Activated T-cell treated with anti-CD3 and anti-CD28 coated beads for 48 hours (primary cell): ENCODE measurements around the gene PHETA1.
"Not testable (repeated sequence)": the region's sequence is repeated elsewhere in the genome, so short reads cannot be mapped to it uniquely, and the experiment has no call there.

Experiments used
- DNase-seq: peaks from one replicate; pipeline ENCODE4 v3.0.0-alpha.2; 2020; ENCODE audit warnings: low read depth

The PHETA1 gene

DNA sequence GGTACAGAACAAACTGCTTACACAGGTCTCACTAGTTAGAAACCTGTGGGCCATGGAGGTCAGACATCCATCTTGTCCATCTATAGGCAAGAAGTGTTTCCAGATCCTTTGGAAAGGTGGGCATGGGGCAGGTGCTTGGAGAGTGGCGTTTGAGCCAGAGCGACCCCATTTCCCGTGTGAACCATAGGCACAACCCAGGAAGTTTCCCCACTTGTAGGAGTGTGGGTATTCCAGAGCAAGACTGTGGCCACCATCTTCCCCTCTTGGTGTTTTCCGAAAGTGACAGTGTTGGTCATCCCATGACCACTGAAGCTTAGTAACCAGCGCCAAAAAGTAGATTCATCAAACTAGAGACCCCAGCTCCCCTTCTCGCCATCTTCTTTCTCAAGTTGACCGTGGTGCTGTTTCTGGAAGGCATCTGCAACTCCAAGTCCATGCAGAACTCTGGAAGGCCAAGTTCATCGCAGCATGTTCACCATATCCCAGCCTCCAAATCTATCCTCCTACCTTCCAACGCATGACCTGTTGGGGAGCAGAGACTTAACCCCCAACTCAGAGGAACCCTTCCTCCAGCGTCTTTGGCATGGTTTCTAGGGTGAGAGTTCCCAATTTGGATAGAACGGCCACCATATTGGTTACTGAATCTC, 19.7 kb downstream of the PHETA1 start:
- DNase-seq, result no peak

DNA sequence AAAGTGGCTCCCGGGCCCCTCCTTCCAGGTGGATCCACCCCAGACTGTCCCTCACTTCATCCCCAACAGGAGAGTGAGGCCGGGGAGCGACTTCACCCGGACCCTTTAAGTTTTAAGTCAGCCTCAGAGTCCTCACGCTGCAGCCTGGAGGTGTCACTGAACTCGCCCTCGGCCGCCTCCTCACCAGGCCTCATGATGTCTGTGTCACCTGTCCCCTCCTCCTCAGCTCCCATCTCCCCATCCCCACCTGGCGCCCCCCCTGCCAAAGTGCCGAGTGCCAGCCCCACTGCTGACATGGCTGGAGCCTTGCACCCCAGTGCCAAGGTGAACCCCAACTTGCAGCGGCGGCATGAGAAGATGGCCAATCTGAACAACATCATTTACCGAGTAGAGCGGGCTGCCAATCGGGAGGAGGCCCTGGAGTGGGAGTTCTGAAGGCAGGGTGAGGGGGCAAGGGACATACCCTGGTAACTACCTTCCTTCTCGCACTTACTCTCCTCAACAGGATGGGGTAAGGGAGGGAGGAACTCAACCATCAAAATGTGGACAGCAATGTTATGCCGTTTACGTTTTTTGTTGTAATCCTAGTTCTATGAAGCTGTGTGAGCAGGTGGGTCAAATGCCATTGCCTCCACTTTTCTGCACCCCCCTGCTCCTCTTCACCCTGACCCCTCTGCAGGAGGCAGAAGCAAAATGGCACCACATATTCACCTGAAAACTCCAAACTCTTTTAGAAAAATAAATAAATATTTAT, 20.8 kb downstream of the PHETA1 start:
- no peak for DNase-seq

GRCh38 chr12:111344254-111344875, 24.5 kb downstream of the PHETA1 start:
- DNase-seq, result no peak

DNA sequence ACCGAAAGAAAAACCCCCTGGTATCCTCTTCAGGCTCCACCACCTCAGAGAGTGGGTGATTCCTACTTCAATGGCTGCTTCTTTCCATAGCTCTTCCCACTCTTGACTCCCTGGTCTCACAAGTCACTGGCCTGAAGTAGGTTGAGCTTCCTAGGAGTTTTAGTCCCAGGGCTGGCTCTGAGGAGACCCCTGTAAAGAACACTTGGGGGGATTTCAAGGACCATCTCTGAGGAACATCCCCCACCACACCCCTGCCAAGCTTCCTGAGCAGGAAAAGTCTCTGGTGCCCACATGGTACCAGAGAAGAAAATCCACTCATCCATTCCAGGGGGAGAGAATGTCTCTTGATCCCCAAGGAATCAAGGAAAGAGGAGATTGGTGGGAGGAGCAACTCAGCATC, 25.7 kb downstream of the PHETA1 start:
- no peak for DNase-seq

DNA sequence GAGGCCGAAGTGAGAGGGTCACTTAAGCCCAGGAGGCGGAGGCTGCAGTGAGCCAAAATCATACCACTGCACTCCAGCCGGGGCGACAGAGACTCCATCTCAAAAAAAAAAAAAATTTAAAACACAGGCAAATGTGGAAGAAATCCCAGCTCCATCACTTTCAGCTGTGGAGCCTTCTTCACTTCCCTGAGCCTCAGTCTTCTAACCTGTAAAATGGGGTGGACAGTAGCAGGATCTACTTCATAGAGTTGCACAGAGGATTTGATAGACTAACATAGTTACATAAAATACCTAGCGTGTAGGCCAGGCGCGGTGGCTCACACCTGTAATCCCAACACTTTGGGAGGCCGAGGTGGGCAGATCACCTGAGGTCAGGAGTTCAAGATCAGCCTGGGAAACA, 26.5 kb downstream of the PHETA1 start:
- no peak for DNase-seq

DNA sequence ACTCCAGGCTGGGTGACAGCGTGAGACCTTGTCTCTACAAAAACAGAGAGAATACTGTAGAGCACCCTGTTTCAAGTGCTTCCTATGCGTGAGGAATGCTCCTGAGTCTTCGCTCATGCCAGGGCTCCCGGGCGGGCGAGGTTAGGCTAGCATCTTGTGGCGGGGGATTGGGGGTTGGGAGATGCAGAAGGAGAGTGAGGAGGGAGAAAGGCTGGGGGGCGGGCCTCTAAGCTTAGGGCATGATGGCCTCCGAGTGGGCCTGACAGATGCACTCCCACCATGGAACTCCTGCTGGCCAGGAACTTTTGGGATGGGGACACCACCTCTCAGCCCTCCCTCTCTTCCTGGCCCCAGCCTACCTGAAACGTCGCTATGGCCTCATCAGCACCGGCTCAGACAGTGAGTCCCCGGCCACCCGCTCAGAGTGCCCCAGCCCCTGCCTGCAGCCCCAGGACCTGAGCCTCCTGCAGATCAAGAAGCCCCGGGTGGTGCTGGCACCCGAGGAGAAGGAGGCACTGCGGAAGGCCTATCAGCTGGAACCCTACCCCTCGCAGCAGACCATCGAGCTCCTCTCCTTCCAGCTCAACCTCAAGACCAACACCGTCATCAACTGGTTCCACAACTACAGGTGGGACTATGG, 27.3 kb downstream of the PHETA1 start:
- no peak for DNase-seq

- DNase-seq, result not testable (repeated sequence)
Observed at GRCh38 chr12:111340680-111341079, 28.2 kb downstream of the PHETA1 start.

- DNase-seq, result no peak
Observed at GRCh38 chr12:111340231-111340630, 28.7 kb downstream of the PHETA1 start.

DNA sequence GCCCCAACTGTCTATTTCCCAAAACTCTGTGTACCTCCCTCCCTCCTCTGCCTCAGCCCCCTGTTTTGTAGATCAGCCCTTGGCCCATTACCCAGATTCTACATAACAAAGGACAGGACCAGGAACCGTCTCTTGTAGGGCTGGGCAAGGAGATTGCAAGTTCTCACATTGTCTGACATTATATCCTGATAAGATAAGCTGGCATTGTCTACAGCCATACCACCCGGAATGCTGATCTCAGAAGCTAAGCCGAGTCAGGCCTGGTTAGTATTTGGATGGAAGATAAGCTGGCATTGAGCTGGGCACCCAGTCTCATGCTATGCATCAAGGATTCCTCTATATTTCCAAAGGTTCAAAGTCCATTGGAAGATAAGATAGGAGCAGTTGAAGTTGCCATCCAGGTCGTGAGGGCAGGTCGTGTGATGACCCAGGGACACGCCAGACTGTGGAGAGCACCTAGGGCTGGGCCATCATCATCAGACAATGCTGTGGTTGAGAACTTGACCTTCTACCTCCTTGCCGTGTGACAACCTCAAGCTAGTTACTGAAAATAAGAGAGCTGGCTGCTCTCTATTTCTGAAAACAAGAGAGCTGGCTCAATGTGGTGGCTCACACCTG, 29.5 kb downstream of the PHETA1 start:
- DNase-seq, result no peak

- DNase-seq, result no peak
Observed at GRCh38 chr12:111338096-111338495, 30.8 kb downstream of the PHETA1 start.

- no peak for DNase-seq
Observed at GRCh38 chr12:111337371-111337770, 31.5 kb downstream of the PHETA1 start.

DNA sequence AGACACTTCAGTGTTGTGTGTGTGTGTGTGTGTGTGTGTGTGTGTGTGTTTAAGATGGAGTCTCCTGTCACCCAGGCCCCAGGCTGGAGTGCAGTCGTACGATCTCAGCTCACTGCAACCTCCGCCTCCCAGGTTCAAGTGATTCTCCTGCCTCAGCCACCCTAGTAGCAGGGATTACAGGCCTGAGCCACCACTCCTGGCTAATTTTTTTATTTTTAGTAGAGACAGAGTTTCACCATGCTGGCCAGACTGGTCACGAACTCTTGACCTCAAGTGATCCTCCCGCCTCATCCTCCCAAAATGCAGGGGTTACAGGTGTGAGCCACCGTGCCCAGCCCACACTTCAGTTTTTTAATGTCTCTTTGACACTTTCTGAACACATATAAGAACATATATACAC, 32.5 kb downstream of the PHETA1 start:
- DNase-seq, result not testable (repeated sequence)

DNA sequence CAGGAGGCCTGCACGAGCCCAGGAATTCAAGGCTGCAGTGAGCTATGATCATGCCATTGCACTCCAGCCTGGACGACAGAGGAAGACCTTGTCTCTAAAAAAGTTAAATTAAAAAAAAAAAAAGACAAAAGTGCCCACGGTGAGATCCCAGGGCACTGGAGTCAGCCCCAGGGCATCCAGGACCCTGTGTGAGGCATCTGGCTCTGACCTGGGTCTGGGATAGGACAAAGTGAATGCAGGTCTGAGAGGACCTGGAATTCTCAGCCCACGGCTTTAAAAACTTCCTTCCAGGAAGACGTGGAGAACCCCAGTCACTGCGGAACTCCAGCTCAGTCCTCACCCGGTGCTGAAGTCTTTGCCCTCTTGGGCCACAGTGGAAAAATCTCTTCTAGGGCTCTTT, 33.1 kb downstream of the PHETA1 start:
- no peak for DNase-seq

GRCh38 chr12:111335301-111335700, 33.6 kb downstream of the PHETA1 start:
- DNase-seq, result not testable (repeated sequence)

DNA sequence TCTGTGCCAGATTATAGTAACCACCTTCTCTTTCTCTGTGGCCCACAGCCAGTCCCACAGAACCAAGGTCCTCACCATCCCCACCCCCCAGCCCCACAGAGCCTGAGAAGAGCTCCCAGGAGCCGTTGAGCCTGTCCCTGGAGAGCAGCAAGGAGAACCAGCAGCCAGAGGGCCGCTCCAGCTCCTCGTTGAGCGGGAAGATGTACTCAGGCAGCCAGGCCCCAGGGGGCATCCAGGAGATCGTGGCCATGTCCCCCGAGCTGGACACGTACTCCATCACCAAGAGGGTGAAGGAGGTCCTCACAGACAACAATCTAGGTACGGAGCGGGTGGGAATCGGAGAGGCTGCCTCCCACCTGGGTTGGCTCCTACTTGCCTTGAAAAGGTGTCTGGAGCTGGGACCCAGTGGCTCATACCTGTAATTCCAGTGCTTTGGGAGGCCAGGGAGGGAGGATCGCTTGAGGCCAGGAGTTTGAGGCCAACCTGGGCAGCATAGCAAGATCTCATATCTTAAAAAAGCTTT, 34.4 kb downstream of the PHETA1 start:
- no peak for DNase-seq

GRCh38 chr12:111330800-111331752, 37.8 kb downstream of the PHETA1 start:
- no peak for DNase-seq

GRCh38 chr12:111328138-111328537, 40.8 kb downstream of the PHETA1 start:
- DNase-seq, result no peak

DNA sequence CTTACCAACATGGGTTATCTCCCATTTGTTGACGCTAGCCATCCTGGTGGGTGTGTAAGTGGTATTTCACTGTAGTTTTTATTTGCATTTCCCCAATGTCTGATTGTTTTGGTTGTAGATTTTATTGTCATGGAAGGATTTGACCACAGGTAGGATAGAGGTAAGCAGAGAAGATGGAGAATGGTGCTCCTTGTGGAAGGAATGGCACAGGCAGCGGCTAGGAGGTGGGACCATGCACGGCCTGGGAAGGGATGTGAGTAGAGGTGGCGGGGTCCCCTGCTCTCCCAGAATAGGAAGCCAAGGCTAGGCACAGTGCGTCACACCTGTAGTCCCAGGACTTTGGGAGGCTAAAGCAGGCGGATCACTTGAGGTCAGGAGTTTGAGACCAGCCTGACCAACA, 41.4 kb downstream of the PHETA1 start:
- no peak for DNase-seq

GRCh38 chr12:111322336-111323250, 46.3 kb downstream of the PHETA1 start:
- DNase-seq, result no peak

DNA sequence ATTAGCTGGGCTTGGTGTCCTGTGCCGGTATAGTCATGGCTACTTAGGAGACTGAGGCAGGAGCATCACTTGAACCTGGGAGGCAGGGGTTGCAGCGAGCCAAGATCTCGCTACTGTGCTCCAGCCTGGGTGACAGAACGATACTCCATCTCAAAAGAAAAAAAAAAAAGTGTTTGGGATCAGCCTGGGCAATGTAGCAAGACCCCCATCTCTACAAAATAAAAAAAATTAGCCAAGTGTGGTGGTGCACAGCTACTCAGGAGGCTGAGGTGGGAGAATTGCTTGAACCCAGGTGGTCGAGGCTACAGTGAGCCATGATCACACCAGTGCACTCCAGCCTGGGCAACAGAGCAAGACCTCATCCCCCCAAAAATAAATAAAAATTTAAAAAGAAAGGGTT, 47.6 kb downstream of the PHETA1 start:
- no peak for DNase-seq
